GM12891 (cell line): ENCODE measurements around the gene LAG3.

Experiments used
- POLR2A ChIP-seq: IDR thresholded peaks from 2 replicates; pipeline ENCODE4 v1.6.1; 2011; ENCODE audit warnings: low read depth, low read length, control low read depth
- POLR2AphosphoS5 ChIP-seq: IDR thresholded peaks from 2 replicates; pipeline ENCODE4 v1.6.1; 2011; ENCODE audit warnings: low read depth, low read length, control low read depth
- SPI1 ChIP-seq: IDR thresholded peaks from 2 replicates; pipeline ENCODE4 v1.6.1; 2011; ENCODE audit warnings: low read depth, low read length, control low read depth
- TAF1 ChIP-seq: IDR thresholded peaks from 2 replicates; pipeline ENCODE4 v1.6.1; 2011; ENCODE audit warnings: low read depth, low read length, control low read depth

- TF ChIP-seq POLR2A = no peak
- TF ChIP-seq POLR2AphosphoS5 = no peak
- TF ChIP-seq SPI1 = no peak
- TF ChIP-seq TAF1 = no peak
These were observed 45.9 kb downstream of the LAG3 start for GRCh38 chr12:6818222-6818621.
